IMR-90 (cell line): ENCODE results near the gene FAM193A. TPM values are rescaled to one million over a fixed set of nuclear protein-coding genes. Genes with fewer than 3 reads are reported as not detected.
"Not testable (repeated sequence)": the region's sequence is repeated elsewhere in the genome, so short reads cannot be mapped to it uniquely, and the experiment has no call there.

Source experiments
- ATAC-seq: fragments of 200-7000 bp; cut with Tn5 transposase; 2 replicates; pipeline ENCODE4 v1.9.1; 2020; ENCODE audit warnings: low read depth, mild to moderate bottlenecking, moderate library complexity
- BruUV-seq: library from RNA; stranded (reverse); fragments of 400-500 nt; replicated peaks from 2 replicates; lab custom pipeline; 2021; lab: Mats Ljungman, UMichigan
- CTCF ChIA-PET: fragments of 300-600 bp; formaldehyde crosslinking; extraction: SDS; loops from one replicate; lab custom pipeline; 2021; ENCODE audit warnings: antibody characterized with exemption; lab: Yijun Ruan, JAX
- POLR2A ChIA-PET: fragments of 300-600 bp; sonication (Branson Sonifier 250); formaldehyde crosslinking; loops from one replicate; lab custom pipeline; 2022; ENCODE audit warnings: antibody characterized with exemption; ENCODE audit not compliant: unreplicated experiment; lab: Charles Lee
- DNase-seq: peaks from one replicate; pipeline ENCODE4 v3.0.0; 2013
- H2AFZ ChIP-seq: replicated peaks from 2 replicates; pipeline ENCODE3; 2013; ENCODE audit warnings: low read length, mild to moderate bottlenecking; ENCODE audit not compliant: poor library complexity
- H2AK5ac ChIP-seq: 2 replicates; pipeline ENCODE4 v1.6.1; 2013; ENCODE audit warnings: low read depth, low read length, inconsistent platforms
- H2AK9ac ChIP-seq: replicated peaks from 2 replicates; pipeline ENCODE3; 2013; ENCODE audit warnings: mild to moderate bottlenecking, low read depth, low read length, moderate library complexity; ENCODE audit not compliant: poor library complexity
- H2BK120ac ChIP-seq: 2 replicates; pipeline ENCODE4 v1.6.1; 2013; ENCODE audit warnings: low read depth, low read length, inconsistent platforms
- H2BK15ac ChIP-seq: 3 replicates; pipeline ENCODE4 v1.6.1; 2013; ENCODE audit warnings: low read depth, low read length, inconsistent platforms
- H2BK20ac ChIP-seq: 2 replicates; pipeline ENCODE4 v1.6.1; 2013; ENCODE audit warnings: low read depth, mild to moderate bottlenecking, inconsistent platforms, low read length, moderate library complexity
- H2BK5ac ChIP-seq: 2 replicates; pipeline ENCODE4 v1.6.1; 2013; ENCODE audit warnings: mild to moderate bottlenecking, low read depth, low read length, inconsistent platforms; ENCODE audit not compliant: poor library complexity, severe bottlenecking
- H3K14ac ChIP-seq: replicated peaks from 2 replicates; pipeline ENCODE4 v1.6.1; 2013; ENCODE audit warnings: low read depth, low read length, inconsistent platforms
- H3K18ac ChIP-seq: 2 replicates; pipeline ENCODE4 v1.6.1; 2013; ENCODE audit warnings: low read depth, low read length, control low read depth
- H3K23ac ChIP-seq: 2 replicates; pipeline ENCODE4 v1.6.1; 2013; ENCODE audit warnings: low read depth, low read length, inconsistent platforms
- H3K27ac ChIP-seq: 2 replicates; pipeline ENCODE4 v1.5.1; 2013; ENCODE audit warnings: mild to moderate bottlenecking, control low read depth, low read length; ENCODE audit not compliant: insufficient read depth
- H3K27me3 ChIP-seq: 2 replicates; pipeline ENCODE4 v1.6.1; 2013; ENCODE audit warnings: low read length; ENCODE audit not compliant: control insufficient read depth, insufficient read depth
- H3K36me3 ChIP-seq: 2 replicates; pipeline ENCODE4 v1.6.1; 2013; ENCODE audit warnings: low read length, mixed read lengths; ENCODE audit not compliant: control insufficient read depth, insufficient read depth
- H3K4ac ChIP-seq: 2 replicates; pipeline ENCODE4 v1.6.1; 2013; ENCODE audit warnings: low read depth, low read length, inconsistent platforms
- H3K4me1 ChIP-seq: 2 replicates; pipeline ENCODE4 v1.6.1; 2013; ENCODE audit warnings: low read length, mixed read lengths; ENCODE audit not compliant: control insufficient read depth, insufficient read depth
- H3K4me2 ChIP-seq: 2 replicates; pipeline ENCODE4 v1.6.1; 2013; ENCODE audit warnings: low read depth, mild to moderate bottlenecking, control low read depth, low read length, moderate library complexity
- H3K4me3 ChIP-seq: 2 replicates; pipeline ENCODE4 v1.5.1; 2013; ENCODE audit warnings: low read depth, mild to moderate bottlenecking, control low read depth, low read length, moderate library complexity; ENCODE audit not compliant: insufficient read depth
- H3K56ac ChIP-seq: 2 replicates; pipeline ENCODE4 v1.6.1; 2013; ENCODE audit warnings: low read length, inconsistent platforms; ENCODE audit not compliant: insufficient read depth; ENCODE audit errors: extremely low read depth
- H3K79me1 ChIP-seq, 2 experiments: 2 replicates each; pipeline ENCODE4 v1.6.1; 2013; ENCODE audit warnings: low read length in 2 of 2, inconsistent platforms in 1 of 2, low read depth in 1 of 2
- H3K9ac ChIP-seq: 2 replicates; pipeline ENCODE4 v1.6.1; 2013; ENCODE audit warnings: low read depth, low read length, control low read depth
- H3K9me1 ChIP-seq: 2 replicates; pipeline ENCODE4 v1.6.1; 2013; ENCODE audit warnings: low read length, inconsistent platforms; ENCODE audit not compliant: insufficient read depth
- H3K9me3 ChIP-seq: 2 replicates; pipeline ENCODE4 v1.6.1; 2013; ENCODE audit warnings: low read length; ENCODE audit not compliant: control insufficient read depth, insufficient read depth
- H4K20me1 ChIP-seq: 2 replicates; pipeline ENCODE4 v1.6.1; 2013; ENCODE audit warnings: low read length, inconsistent platforms; ENCODE audit not compliant: insufficient read depth
- H4K5ac ChIP-seq: 2 replicates; pipeline ENCODE4 v1.6.1; 2013; ENCODE audit warnings: mild to moderate bottlenecking, low read depth, low read length, control low read depth
- H4K8ac ChIP-seq, 2 experiments: 2 replicates each; pipeline ENCODE4 v1.6.1; 2013; ENCODE audit warnings: low read depth in 2 of 2, low read length in 2 of 2, control low read depth in 1 of 2, inconsistent platforms in 1 of 2
- H4K91ac ChIP-seq: 2 replicates; pipeline ENCODE4 v1.6.1; 2013; ENCODE audit warnings: low read depth, low read length, inconsistent platforms; ENCODE audit not compliant: insufficient read depth
- BHLHE40 ChIP-seq: fragments of 150-350 bp; IDR thresholded peaks from 2 replicates; pipeline ENCODE4 v1.6.1; 2016; ENCODE audit warnings: mild to moderate bottlenecking, low read depth, low read length
- CEBPB ChIP-seq: IDR thresholded peaks from 2 replicates; pipeline ENCODE4 v1.6.1; 2012; ENCODE audit warnings: low read depth, low read length, improper control_type of control experiment
- MAFK ChIP-seq: IDR thresholded peaks from 2 replicates; pipeline ENCODE4 v1.6.1; 2012; ENCODE audit warnings: low read depth, low read length, improper control_type of control experiment
- MAZ ChIP-seq: IDR thresholded peaks from 2 replicates; pipeline ENCODE4 v1.6.1; 2012; ENCODE audit warnings: low read depth, mild to moderate bottlenecking, low read length, improper control_type of control experiment, moderate library complexity, borderline replicate concordance
- NFE2L2 ChIP-seq: fragments of 150-350 bp; IDR thresholded peaks from 2 replicates; pipeline ENCODE4 v1.6.1; 2016; ENCODE audit warnings: low read depth, mild to moderate bottlenecking, low read length
- RAD21 ChIP-seq: IDR thresholded peaks from 2 replicates; pipeline ENCODE4 v1.6.1; 2012; ENCODE audit warnings: low read length, improper control_type of control experiment
- RFX5 ChIP-seq: IDR thresholded peaks from 2 replicates; pipeline ENCODE4 v1.8.0; 2012; ENCODE audit warnings: low read depth, mild to moderate bottlenecking, low read length, moderate library complexity
- WGBS, 2 experiments: methylation state at CpG; one replicate each; pipeline versions ENCODE4 v1.1.5 to v1.1.7; 2013; ENCODE audit warnings: missing lambda C conversion rate in 2 of 2; ENCODE audit not compliant: insufficient read length in 1 of 2; ENCODE audit errors: extremely low coverage in 2 of 2; 5-methylcytosine and 5-hydroxymethylcytosine counted together
- dilution Hi-C: fragments of 300-500 bp; cut with HindIII; formaldehyde crosslinking; loops from one replicate; pipeline ENCODE4 v1.14.3; 2018; ENCODE audit warnings: low sequenced_read_pairs; ENCODE audit not compliant: unreplicated experiment
- in situ Hi-C: fragments of 300-500 bp; cut with MboI; formaldehyde crosslinking; loops from 3 replicates; pipeline ENCODE4 v1.14.3; 2019; ENCODE audit warnings: low sequenced_read_pairs, inconsistent platforms, mixed read lengths
- intact Hi-C: fragments of 100-400 bp; cut with micrococcal nuclease; formaldehyde crosslinking; loops from 2 replicates; pipeline ENCODE4 v1.10.0; 2022
- polyA plus RNA-seq, 3 experiments: library from polyadenylated mRNA; depleted of rRNA; stranded (reverse); fragments of >200 nt; gene quantifications; 2 replicates each; pipeline ENCODE4 v1.2.3, GENCODE V29; 2012; ENCODE audit warnings: low replicate concordance in 1 of 3
- total RNA-seq: library from RNA; depleted of rRNA; stranded (reverse); fragments of >200 nt; gene quantifications from 2 replicates; pipeline ENCODE4 v1.2.3, GENCODE V29; 2012

Gene FAM193A
- total and polyA plus RNA-seq, 2 of the 4 experiments (the other 2 are of a cell fraction): 6.8 to 11.0 TPM

GRCh38 chr4:2512396-2513135, 23.9 kb upstream of the FAM193A start:
- ATAC-seq: no peak
- BruUV-seq: no TSS peak

GRCh38 chr4:2514193-2514592, 22.3 kb upstream of the FAM193A start:
- POLR2A ChIA-PET, H2BK120ac ChIP-seq, H3K27me3 ChIP-seq, H3K4ac ChIP-seq, CTCF ChIA-PET, H2BK5ac ChIP-seq, H3K18ac ChIP-seq, H2AK9ac ChIP-seq, in situ Hi-C loops, H3K9me1 ChIP-seq, H2AK5ac ChIP-seq, H2AFZ ChIP-seq, H3K23ac ChIP-seq, DNase-seq, H3K9ac ChIP-seq, H4K91ac ChIP-seq, H3K9me3 ChIP-seq, H3K14ac ChIP-seq, H3K56ac ChIP-seq, ATAC-seq, H3K4me3 ChIP-seq, dilution Hi-C loops, BruUV-seq, H4K20me1 ChIP-seq, H2BK15ac ChIP-seq, intact Hi-C loops, H4K8ac ChIP-seq, H3K4me1 ChIP-seq, H3K27ac ChIP-seq, H3K4me2 ChIP-seq, H4K5ac ChIP-seq, H2BK20ac ChIP-seq: not testable (repeated sequence)
- WGBS, 2 experiments: no CpG with 5 or more reads among the region's 9 CpGs
- peaks cover 17 to 37% of the 10 kb centered on the region in 2 experiments; a peak in 3 of 4 replicates for H3K79me1 ChIP-seq
- H3K36me3 ChIP-seq: peaks cover 56% of the 10 kb centered on the region

More at GRCh38 chr4:2512396-2513135, 23.9 kb upstream of the FAM193A start:
- no peak overlapping the region for H2BK20ac ChIP-seq
- in situ Hi-C loops: no loop called here
- dilution Hi-C loops: no loop called here
- H4K5ac ChIP-seq: no peak overlapping the region
- DNase-seq: no peak
- intact Hi-C loops: no loop called here
- no peak overlapping the region for H3K18ac ChIP-seq
- H3K36me3 ChIP-seq: peaks cover 62% of the 10 kb centered on the region
- no peak overlapping the region for H3K27ac ChIP-seq
- ChIA-PET POLR2A (no interaction called here), CTCF (no interaction called here)
- no peak overlapping the region for H4K8ac ChIP-seq
- peak overlapping the region; percentile 11 for H2AFZ ChIP-seq
- no peak overlapping the region for H2BK5ac ChIP-seq
- H3K4me2 ChIP-seq: no peak overlapping the region
- H3K9me3 ChIP-seq: no peaks in the 10 kb centered on the region
- no peak overlapping the region for H2AK9ac ChIP-seq
- H3K14ac ChIP-seq: no peak overlapping the region
- no peaks in the 10 kb centered on the region for H3K27me3 ChIP-seq
- 100% methylated on average over 3 of the region's 15 CpGs; no CpG with 5 or more reads in 1 of the 2 experiments for WGBS, 2 experiments
- no peak overlapping the region for H2BK15ac ChIP-seq
- no peak overlapping the region for H3K23ac ChIP-seq
- H3K4me3 ChIP-seq: no peak overlapping the region
- peaks cover 20% of the 10 kb centered on the region for H4K20me1 ChIP-seq
- no peak for TF ChIP-seq RFX5
- no peak for TF ChIP-seq MAZ
- no peak for TF ChIP-seq MAFK
- no peak for TF ChIP-seq BHLHE40
- TF ChIP-seq RAD21: no peak
- no peak for TF ChIP-seq CEBPB
- no peak for TF ChIP-seq NFE2L2
- H3K4ac ChIP-seq: no peak overlapping the region
- H3K56ac ChIP-seq: no peak overlapping the region
- no peak overlapping the region for H2AK5ac ChIP-seq
- no peak overlapping the region for H2BK120ac ChIP-seq
- H3K9me1 ChIP-seq: no peaks in the 10 kb centered on the region; the same call in 1 of the 2 replicates
- peaks cover 27 to 50% of the 10 kb centered on the region in 2 experiments; a peak in 3 of 4 replicates for H3K79me1 ChIP-seq
- no peaks in the 10 kb centered on the region for H3K4me1 ChIP-seq
- no peak overlapping the region for H3K9ac ChIP-seq
- no peak overlapping the region for H4K91ac ChIP-seq
